ENCODE data around the gene FBXO10. TPM values are rescaled to one million over a fixed set of nuclear protein-coding genes. Genes with fewer than 3 reads are reported as not detected.
A peak's percentile ranks its signal among the peaks of the same experiment; 100 is the strongest.

FBXO10 gene
- total and polyA plus RNA-seq, 10 of the 15 experiments (the other 5 are each of a cell fraction or from before 2014, with no cell fraction given) = 1.6 to 17.2 (median 9.6) TPM

DNA sequence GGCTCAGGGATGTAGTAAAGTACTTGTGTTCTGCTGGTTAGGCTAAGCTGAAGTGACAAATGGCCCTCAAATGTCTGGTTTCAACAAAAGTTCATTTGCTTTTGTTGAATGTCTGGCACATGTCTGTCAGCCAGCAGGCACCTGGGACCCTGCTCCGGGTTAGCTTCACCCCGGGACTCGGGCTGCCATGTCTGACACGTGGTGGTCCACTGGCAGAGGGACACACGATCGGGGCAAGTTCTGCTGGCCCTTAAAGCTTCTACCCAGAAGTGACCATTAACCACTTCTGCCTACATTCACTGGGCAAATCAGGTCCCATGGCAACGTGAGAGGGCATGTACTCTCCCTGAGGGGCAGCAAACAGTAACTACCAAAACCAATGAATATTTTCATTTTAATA, 66.6 kb downstream of the FBXO10 start:
- WGBS (ENCODE audit: insufficient coverage, insufficient replicate concordance, low lambda C conversion rate, missing lambda C conversion rate) = 98% methylated on average over 7 of the region's 7 CpGs
- H3K4me2 ChIP-seq (ENCODE audit: control insufficient read depth, insufficient read depth) = no peak overlapping the region
- TF ChIP-seq, protein P1, sequence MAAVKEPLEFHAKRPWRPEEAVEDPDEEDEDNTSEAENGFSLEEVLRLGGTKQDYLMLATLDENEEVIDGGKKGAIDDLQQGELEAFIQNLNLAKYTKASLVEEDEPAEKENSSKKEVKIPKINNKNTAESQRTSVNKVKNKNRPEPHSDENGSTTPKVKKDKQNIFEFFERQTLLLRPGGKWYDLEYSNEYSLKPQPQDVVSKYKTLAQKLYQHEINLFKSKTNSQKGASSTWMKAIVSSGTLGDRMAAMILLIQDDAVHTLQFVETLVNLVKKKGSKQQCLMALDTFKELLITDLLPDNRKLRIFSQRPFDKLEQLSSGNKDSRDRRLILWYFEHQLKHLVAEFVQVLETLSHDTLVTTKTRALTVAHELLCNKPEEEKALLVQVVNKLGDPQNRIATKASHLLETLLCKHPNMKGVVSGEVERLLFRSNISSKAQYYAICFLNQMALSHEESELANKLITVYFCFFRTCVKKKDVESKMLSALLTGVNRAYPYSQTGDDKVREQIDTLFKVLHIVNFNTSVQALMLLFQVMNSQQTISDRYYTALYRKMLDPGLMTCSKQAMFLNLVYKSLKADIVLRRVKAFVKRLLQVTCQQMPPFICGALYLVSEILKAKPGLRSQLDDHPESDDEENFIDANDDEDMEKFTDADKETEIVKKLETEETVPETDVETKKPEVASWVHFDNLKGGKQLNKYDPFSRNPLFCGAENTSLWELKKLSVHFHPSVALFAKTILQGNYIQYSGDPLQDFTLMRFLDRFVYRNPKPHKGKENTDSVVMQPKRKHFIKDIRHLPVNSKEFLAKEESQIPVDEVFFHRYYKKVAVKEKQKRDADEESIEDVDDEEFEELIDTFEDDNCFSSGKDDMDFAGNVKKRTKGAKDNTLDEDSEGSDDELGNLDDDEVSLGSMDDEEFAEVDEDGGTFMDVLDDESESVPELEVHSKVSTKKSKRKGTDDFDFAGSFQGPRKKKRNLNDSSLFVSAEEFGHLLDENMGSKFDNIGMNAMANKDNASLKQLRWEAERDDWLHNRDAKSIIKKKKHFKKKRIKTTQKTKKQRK (IDR thresholded peaks at IDR 0.05; ENCODE audit: low read depth, low read length) = no peak
- TF ChIP-seq POLR2A (IDR thresholded peaks at IDR 0.05; ENCODE audit: low read depth, low read length) = peak; percentile 29; the same call in 1 of the 2 replicates
- RAD21 ChIA-PET (ENCODE audit: unreplicated experiment) = interaction anchor here (0.9 kb wide), 1 partner anchor 94 kb away, joined by 4 read pairs; no protein-coding TSS in a partner anchor
- H3K4me1 ChIP-seq (ENCODE audit: control insufficient read depth, insufficient read depth, low read length) = no peaks in the 10 kb centered on the region
- ATAC-seq = no peak
- no peak overlapping the region for H3K27ac ChIP-seq (ENCODE audit: control insufficient read depth, insufficient read depth)
- H3K4me3 ChIP-seq = no peak overlapping the region
- no peak overlapping the region for H3K9ac ChIP-seq (ENCODE audit: control insufficient read depth, insufficient read depth, low read length)
- H3K36me3 ChIP-seq (ENCODE audit: control insufficient read depth in 2 of 2, insufficient read depth in 2 of 2, low read length in 1 of 2) = peaks cover 9 to 14% of the 10 kb centered on the region in 2 experiments; a peak in 2 of 4 replicates
- no peaks in the 10 kb centered on the region for H3K9me3 ChIP-seq (replicated peaks; ENCODE audit: control insufficient read depth, insufficient read depth, low read length)
- H4K20me1 ChIP-seq (ENCODE audit: control insufficient read depth, insufficient read depth) = no peaks in the 10 kb centered on the region
- SMC1A ChIA-PET (ENCODE audit: uncharacterized antibody, unreplicated experiment) = interaction anchor here (0.9 to 1.3 kb wide), 4 partner anchors 11 to 96 kb away, joined by 3 to 5 read pairs (median 3); partner anchors contain the start of gene ZBTB5
- POLR2A ChIA-PET = interaction anchor here (0.6 to 1.1 kb wide), 2 partner anchors 24 to 148 kb away, joined by 4 read pairs; partner anchors contain the start of gene POLR1E
- intact Hi-C loops (cut with micrococcal nuclease; ENCODE audit: unreplicated experiment) (no loop called here), in situ Hi-C loops (cut with MboI) (no loop called here)
- no peaks in the 10 kb centered on the region for H3K27me3 ChIP-seq (replicated peaks in 1 of 2; ENCODE audit: control insufficient read depth in 2 of 2, insufficient read depth in 2 of 2, low read length in 1 of 2)
- CTCF ChIA-PET = interaction anchor here (0.7 to 2.5 kb wide), 5 partner anchors 20 to 98 kb away, joined by 3 to 10 read pairs (median 4); no protein-coding TSS in a partner anchor
- DNase-seq (ENCODE audit: low read depth, low spot score) = no peak
- no TSS peak for BruUV-seq (replicated peaks)
- H2AFZ ChIP-seq (ENCODE audit: control insufficient read depth, low read depth, low read length) = no peak overlapping the region
- H3K79me2 ChIP-seq (ENCODE audit: control insufficient read depth, insufficient read depth, low read length) = no peaks in the 10 kb centered on the region
- no peak for FAIRE-seq

- H3K79me2 ChIP-seq (ENCODE audit: control insufficient read depth, insufficient read depth, low read length) = no peaks in the 10 kb centered on the region
- DNase-seq (ENCODE audit: low read depth, low spot score) = no peak
- WGBS (ENCODE audit: insufficient coverage, insufficient replicate concordance, low lambda C conversion rate, missing lambda C conversion rate) = 98% methylated on average over 3 of the region's 3 CpGs
- no peak overlapping the region for H2AFZ ChIP-seq (ENCODE audit: control insufficient read depth, low read depth, low read length)
- no peaks in the 10 kb centered on the region for H3K9me3 ChIP-seq (replicated peaks; ENCODE audit: control insufficient read depth, insufficient read depth, low read length)
- H3K27me3 ChIP-seq (replicated peaks in 1 of 2; ENCODE audit: control insufficient read depth in 2 of 2, insufficient read depth in 2 of 2, low read length in 1 of 2) = no peaks in the 10 kb centered on the region
- no peak overlapping the region for H3K4me2 ChIP-seq (ENCODE audit: control insufficient read depth, insufficient read depth)
- ChIA-PET SMC1A (ENCODE audit: uncharacterized antibody, unreplicated experiment) (interaction anchor here (0.9 to 1.3 kb wide), 4 partner anchors 11 to 95 kb away, joined by 3 to 5 read pairs (median 3); partner anchors contain the start of gene ZBTB5), POLR2A (interaction anchor here (0.6 to 1.1 kb wide), 2 partner anchors 24 to 147 kb away, joined by 4 read pairs; partner anchors contain the start of gene POLR1E), CTCF (interaction anchor here (0.7 to 2.5 kb wide), 6 partner anchors 19 to 97 kb away, joined by 3 to 10 read pairs (median 4); no protein-coding TSS in a partner anchor), RAD21 (ENCODE audit: unreplicated experiment) (interaction anchor here (0.9 kb wide), 1 partner anchor 94 kb away, joined by 4 read pairs; no protein-coding TSS in a partner anchor)
- peaks cover 9 to 16% of the 10 kb centered on the region in 2 experiments; a peak in 2 of 4 replicates for H3K36me3 ChIP-seq (ENCODE audit: control insufficient read depth in 2 of 2, insufficient read depth in 2 of 2, low read length in 1 of 2)
- in situ Hi-C loops (cut with MboI) = no loop called here
- no peak for TF ChIP-seq TAF1 (IDR thresholded peaks at IDR 0.05; ENCODE audit: borderline replicate concordance, low read depth, low read length)
- 0 out of 2 replicates have a peak, but pooled peaks have one; percentile 22 for TF ChIP-seq RAD21 (IDR thresholded peaks at IDR 0.05; ENCODE audit: insufficient read depth, low read depth, low read length)
- H3K4me1 ChIP-seq (ENCODE audit: control insufficient read depth, insufficient read depth, low read length) = no peaks in the 10 kb centered on the region
- H3K27ac ChIP-seq (ENCODE audit: control insufficient read depth, insufficient read depth) = no peak overlapping the region
- intact Hi-C loops (cut with micrococcal nuclease; ENCODE audit: unreplicated experiment) = no loop called here
- H3K4me3 ChIP-seq = no peak overlapping the region
- ATAC-seq = peak; percentile 13; the same call in 1 of the 3 replicates
- H4K20me1 ChIP-seq (ENCODE audit: control insufficient read depth, insufficient read depth) = no peaks in the 10 kb centered on the region
- FAIRE-seq = no peak
- H3K9ac ChIP-seq (ENCODE audit: control insufficient read depth, insufficient read depth, low read length) = no peak overlapping the region
- BruUV-seq (replicated peaks) = no TSS peak
These were observed 67.4 kb downstream of the FBXO10 start for GRCh38 chr9:37508834-37509206.
